Measurements from ENCODE around the gene MRPS9.

The MRPS9 gene

DNA sequence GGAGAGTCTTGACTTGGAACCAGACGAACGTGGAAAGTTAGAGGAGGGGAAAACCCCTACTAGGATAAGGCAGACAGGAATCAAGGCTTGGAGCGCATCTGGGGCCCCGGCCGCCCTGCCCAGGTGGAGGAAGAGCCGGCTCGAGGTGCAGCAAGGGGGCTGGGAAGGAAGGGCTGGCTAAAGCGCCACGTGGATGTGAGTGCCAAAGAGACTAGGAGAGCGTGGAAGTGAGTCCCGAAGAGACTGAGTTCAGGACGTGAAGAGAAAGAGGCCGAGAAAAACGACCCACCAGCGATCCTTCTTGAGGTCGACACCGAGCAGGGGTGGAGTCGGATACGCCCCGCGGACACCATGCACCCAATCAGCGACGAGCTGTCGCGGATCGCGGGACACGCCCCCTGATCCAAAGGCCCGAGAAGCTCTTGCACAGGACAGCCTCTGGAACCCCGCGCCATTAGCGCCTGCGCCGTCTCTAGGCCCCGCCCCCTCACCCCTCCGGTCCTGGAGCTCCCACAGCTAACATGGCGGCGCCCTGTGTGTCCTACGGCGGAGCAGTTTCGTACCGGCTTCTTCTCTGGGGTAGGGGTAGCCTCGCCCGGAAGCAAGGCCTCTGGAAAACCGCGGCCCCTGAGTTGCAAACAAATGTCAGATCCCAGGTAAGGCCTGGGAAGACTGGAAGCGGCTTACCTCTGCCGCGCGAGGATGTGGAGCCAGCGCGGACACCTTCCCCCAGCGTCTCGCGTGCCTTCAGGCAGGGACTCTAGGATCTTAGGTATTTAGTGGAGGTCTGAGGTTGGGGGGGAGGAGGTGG lies at the start of gene MRPS9:
Gene MRPS9, plus strand, starts transcription at position 498 of the 811 bp plus-strand sequence. Its CDS starts 24 bp downstream, at position 522.
- Histone ChIP-seq H3K36me3 (ENCODE audit: control insufficient read depth, insufficient read depth, low read length) (no peaks in the 10 kb centered on the region), H3K4me3 (replicated peaks; ENCODE audit: low read depth, low read length) (peak within 1 kb of the TSS; percentile 93), H3K27me3 (replicated peaks; ENCODE audit: control insufficient read depth, insufficient read depth, low read length) (no peaks in the 10 kb centered on the region)
- DNase-seq (ENCODE audit: extremely low read depth, insufficient read length), result peak; percentile 99
- TF ChIP-seq, protein P1, sequence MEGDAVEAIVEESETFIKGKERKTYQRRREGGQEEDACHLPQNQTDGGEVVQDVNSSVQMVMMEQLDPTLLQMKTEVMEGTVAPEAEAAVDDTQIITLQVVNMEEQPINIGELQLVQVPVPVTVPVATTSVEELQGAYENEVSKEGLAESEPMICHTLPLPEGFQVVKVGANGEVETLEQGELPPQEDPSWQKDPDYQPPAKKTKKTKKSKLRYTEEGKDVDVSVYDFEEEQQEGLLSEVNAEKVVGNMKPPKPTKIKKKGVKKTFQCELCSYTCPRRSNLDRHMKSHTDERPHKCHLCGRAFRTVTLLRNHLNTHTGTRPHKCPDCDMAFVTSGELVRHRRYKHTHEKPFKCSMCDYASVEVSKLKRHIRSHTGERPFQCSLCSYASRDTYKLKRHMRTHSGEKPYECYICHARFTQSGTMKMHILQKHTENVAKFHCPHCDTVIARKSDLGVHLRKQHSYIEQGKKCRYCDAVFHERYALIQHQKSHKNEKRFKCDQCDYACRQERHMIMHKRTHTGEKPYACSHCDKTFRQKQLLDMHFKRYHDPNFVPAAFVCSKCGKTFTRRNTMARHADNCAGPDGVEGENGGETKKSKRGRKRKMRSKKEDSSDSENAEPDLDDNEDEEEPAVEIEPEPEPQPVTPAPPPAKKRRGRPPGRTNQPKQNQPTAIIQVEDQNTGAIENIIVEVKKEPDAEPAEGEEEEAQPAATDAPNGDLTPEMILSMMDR (IDR thresholded peaks at IDR 0.05; ENCODE audit: insufficient read depth, low read length, poor library complexity, severe bottlenecking), result no peak

DNA sequence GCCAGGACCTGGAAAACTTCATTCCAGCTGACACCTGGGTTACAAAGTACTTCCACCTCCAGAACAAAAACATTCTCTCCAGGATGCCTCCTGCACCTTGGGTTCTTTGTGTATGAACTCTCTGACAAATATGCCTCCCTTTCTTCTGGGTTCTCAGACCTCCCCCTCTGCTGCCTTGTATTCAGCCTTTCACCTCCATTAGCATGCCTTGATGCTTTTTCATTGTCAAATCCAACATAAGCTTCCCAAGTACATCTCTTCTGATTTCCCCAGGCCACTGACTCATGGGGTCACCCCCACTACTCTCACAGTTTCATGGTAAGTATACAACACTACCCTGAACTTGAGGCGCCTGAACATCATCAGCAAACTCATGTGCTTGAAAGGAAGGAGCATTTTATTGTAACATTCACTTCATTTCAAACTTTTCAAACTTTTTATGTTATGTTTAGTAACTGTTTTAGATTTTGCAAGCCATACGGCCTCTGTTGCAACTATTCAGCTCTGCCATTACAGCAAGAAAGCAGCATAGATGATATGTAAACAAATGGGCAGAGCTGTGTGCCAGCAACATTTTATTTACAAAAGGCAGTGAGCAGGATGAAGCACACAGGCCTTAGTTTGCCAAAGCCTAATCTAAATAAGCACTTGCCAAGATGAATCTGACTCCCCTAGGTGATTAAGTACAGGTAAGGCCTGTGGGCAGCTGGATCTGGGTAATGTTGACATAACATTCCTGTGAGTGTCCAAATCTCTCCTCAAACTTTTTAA lies 32.5 kb upstream of the MRPS9 start:
- TF ChIP-seq, protein P1 (IDR thresholded peaks at IDR 0.05; ENCODE audit: insufficient read depth, low read length, poor library complexity, severe bottlenecking), result no peak
- no peak for DNase-seq (ENCODE audit: extremely low read depth, insufficient read length)
- H3K36me3 ChIP-seq (ENCODE audit: control insufficient read depth, insufficient read depth, low read length), result no peaks in the 10 kb centered on the region
- H3K27me3 ChIP-seq (replicated peaks; ENCODE audit: control insufficient read depth, insufficient read depth, low read length), result no peaks in the 10 kb centered on the region; the same call in 1 of the 2 replicates
- no peak overlapping the region for H3K4me3 ChIP-seq (replicated peaks; ENCODE audit: low read depth, low read length)

DNA sequence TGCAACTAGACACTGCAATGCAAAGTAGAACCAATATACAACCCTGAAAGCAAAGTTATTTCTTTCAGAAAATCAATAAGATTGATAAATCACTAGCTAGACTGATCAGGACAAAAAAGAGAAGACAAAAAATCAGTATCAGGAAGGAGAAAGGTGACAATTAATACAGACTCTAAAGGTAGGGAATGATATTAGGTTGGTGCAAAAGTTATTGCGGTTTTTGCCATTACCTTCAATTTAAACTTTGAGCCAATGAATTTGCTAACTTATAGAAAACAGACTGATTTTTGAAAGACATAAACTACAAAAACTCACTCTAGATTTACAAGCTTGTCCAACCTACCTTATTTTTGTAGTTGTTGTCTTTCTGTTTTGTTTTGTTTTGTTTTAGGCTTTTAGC lies 30.5 kb upstream of the MRPS9 start:
- H3K27me3 ChIP-seq (replicated peaks; ENCODE audit: control insufficient read depth, insufficient read depth, low read length), result no peaks in the 10 kb centered on the region
- H3K4me3 ChIP-seq (replicated peaks; ENCODE audit: low read depth, low read length), result no peak overlapping the region
- no peak for DNase-seq (ENCODE audit: extremely low read depth, insufficient read length)
- no peaks in the 10 kb centered on the region for H3K36me3 ChIP-seq (ENCODE audit: control insufficient read depth, insufficient read depth, low read length)
- TF ChIP-seq, protein P1 (IDR thresholded peaks at IDR 0.05; ENCODE audit: insufficient read depth, low read length, poor library complexity, severe bottlenecking), result no peak

DNA sequence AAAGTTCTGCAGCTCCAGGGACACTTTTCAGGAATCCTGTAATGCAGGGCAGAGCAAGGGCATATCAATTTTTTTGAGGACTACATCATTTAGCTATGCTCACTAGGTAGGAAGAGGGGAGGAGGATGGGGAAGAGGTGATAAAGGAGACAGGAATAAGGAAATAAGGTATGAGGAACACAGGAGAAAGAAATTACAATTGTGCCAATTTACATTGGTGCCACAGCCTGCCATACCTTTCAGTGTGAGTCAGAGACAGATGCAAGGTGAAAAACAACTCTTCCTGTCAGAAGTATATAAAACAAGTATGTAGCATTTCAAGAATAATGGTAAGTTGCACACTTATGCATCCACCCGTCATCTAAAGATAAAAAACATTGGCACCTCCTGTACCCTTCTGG lies 5.4 kb upstream of the MRPS9 start:
- no peaks in the 10 kb centered on the region for H3K36me3 ChIP-seq (ENCODE audit: control insufficient read depth, insufficient read depth, low read length)
- no peak for DNase-seq (ENCODE audit: extremely low read depth, insufficient read length)
- TF ChIP-seq, protein P1 (IDR thresholded peaks at IDR 0.05; ENCODE audit: insufficient read depth, low read length, poor library complexity, severe bottlenecking), result no peak
- H3K27me3 ChIP-seq (replicated peaks; ENCODE audit: control insufficient read depth, insufficient read depth, low read length), result no peaks in the 10 kb centered on the region
- H3K4me3 ChIP-seq (replicated peaks; ENCODE audit: low read depth, low read length), result no peak overlapping the region

DNA sequence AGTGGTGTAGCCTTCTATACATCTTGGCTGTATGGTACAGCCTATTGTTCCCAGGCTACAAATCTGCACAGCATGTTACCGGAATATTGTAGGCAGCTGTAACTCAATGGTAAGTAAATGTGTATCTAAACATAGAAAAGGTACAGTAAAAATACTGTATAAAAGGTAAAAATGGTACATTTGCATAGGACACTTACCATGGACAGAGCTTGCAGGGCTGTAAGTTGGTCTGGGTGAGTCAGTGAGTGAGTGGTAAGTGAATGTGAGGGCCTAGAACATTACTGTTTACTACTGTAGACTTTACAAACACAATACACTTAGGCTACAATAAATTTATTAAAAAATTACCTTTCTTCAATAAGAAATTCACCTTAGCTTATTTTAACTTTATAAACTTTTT lies 3.7 kb upstream of the MRPS9 start:
- TF ChIP-seq, protein P1 (IDR thresholded peaks at IDR 0.05; ENCODE audit: insufficient read depth, low read length, poor library complexity, severe bottlenecking), result no peak
- H3K36me3 ChIP-seq (ENCODE audit: control insufficient read depth, insufficient read depth, low read length), result no peaks in the 10 kb centered on the region
- DNase-seq (ENCODE audit: extremely low read depth, insufficient read length), result no peak
- no peak overlapping the region for H3K4me3 ChIP-seq (replicated peaks; ENCODE audit: low read depth, low read length)
- H3K27me3 ChIP-seq (replicated peaks; ENCODE audit: control insufficient read depth, insufficient read depth, low read length), result no peaks in the 10 kb centered on the region

Data from GM06990 (cell line).